Kidney (tissue), 14 donors: ENCODE measurements around the gene CFH. TPM values are rescaled to one million over a fixed set of nuclear protein-coding genes. Genes with fewer than 3 reads are reported as not detected.

Experiments
- DNase-seq, 5 donors: peaks; one replicate each; pipeline ENCODE4 v3.0.0-alpha.2; 2013 to 2020
- FAIRE-seq: peaks from 2 replicates; lab custom pipeline; 2012; peaks lifted over from hg19 to GRCh38; lab: Jason Lieb, UNC
- H3K27ac ChIP-seq, 2 donors: one replicate each; pipeline ENCODE4 v1.7.0; 2013; ENCODE audit warnings: low read depth in 2 of 2, low read length in 2 of 2, inconsistent platforms in 1 of 2
- H3K27me3 ChIP-seq: one replicate; pipeline ENCODE4 v1.7.1; 2013; ENCODE audit warnings: low read length, inconsistent platforms; ENCODE audit not compliant: control insufficient read depth, insufficient read depth
- H3K36me3 ChIP-seq, 3 donors: one replicate each; pipeline versions ENCODE4 v1.7.0 to v1.7.1; 2013; ENCODE audit warnings: low read length in 3 of 3, control low read depth in 1 of 3, inconsistent platforms in 1 of 3; ENCODE audit not compliant: insufficient read depth in 3 of 3, control insufficient read depth in 2 of 3
- H3K4me1 ChIP-seq, 3 donors: one replicate each; pipeline versions ENCODE4 v1.7.0 to v1.7.1; 2013; ENCODE audit warnings: low read length in 3 of 3, inconsistent platforms in 1 of 3, low read depth in 1 of 3; ENCODE audit not compliant: control insufficient read depth in 2 of 3, insufficient read depth in 2 of 3
- H3K4me3 ChIP-seq, 3 donors: one replicate each; pipeline versions ENCODE4 v1.7.0 to v1.8.1; 2013; ENCODE audit warnings: low read length in 3 of 3, control low read depth in 1 of 3, inconsistent platforms in 1 of 3
- H3K9ac ChIP-seq, 3 donors: one replicate each; pipeline versions ENCODE4 v1.7.0 to v1.7.1; 2013; ENCODE audit warnings: low read length in 3 of 3, control low read depth in 1 of 3, inconsistent platforms in 1 of 3
- H3K9me3 ChIP-seq, 3 donors: one replicate each; pipeline versions ENCODE4 v1.7.0 to v1.7.1; 2013; ENCODE audit warnings: low read length in 3 of 3, control low read depth in 1 of 3, inconsistent platforms in 1 of 3; ENCODE audit not compliant: control insufficient read depth in 2 of 3, insufficient read depth in 1 of 3
- CTCF ChIP-seq: IDR thresholded peaks from 3 replicates; pipeline ENCODE4 v1.5.1; 2012; ENCODE audit warnings: mild to moderate bottlenecking, moderate library complexity, borderline replicate concordance; ENCODE audit not compliant: insufficient read depth; ENCODE audit errors: extremely low read depth
- intact Hi-C: fragments of 100-400 bp; cut with DNase I; formaldehyde crosslinking; loops from one replicate; pipeline ENCODE4 v1.11.1; 2022
- polyA plus RNA-seq: library from polyadenylated mRNA; stranded (reverse); fragments of 350-450 nt; fragmentation: Illumina TruSeq; extraction: RNeasy Lipid Tissue Mini Kit (QIAGEN cat#74804); gene quantifications from one replicate; pipeline ENCODE4 v1.2.3, GENCODE V29; 2014; ENCODE audit warnings: low read depth, low replicate concordance; ENCODE audit not compliant: insufficient read depth
- total RNA-seq: library from RNA; stranded (reverse); fragmentation: NEBNext Ultra II Directional; extraction: Animal tissue kit (Norgen Biotek cat#: 25700); gene quantifications from one replicate; pipeline ENCODE4 v1.2.1, GENCODE V29; 2021
- donor health status: control.
- donor health status: control.
- donor health status: control.
- donor health status: control.
- donor health status: control.
- donor health status: DM: yes; HTN: yes; CAD: no.
- donor health status: Normal renal cell carcinoma (clear cell type).

Gene CFH
- total and polyA plus RNA-seq, 2 donors from 2014 or later, result 24.8 to 99.3 TPM

GRCh38 chr1:196733091-196733970 is 81.5 kb downstream of the CFH start:
- Histone ChIP-seq H3K4me1 (no peaks in the 10 kb centered on the region), H3K27me3 (no peaks in the 10 kb centered on the region), H3K9me3 (peaks cover 0 to 5% (median 0%) of the 10 kb centered on the region in 3 donors), H3K4me3 (no peak overlapping the region), H3K27ac (no peak overlapping the region), H3K9ac (no peak overlapping the region), H3K36me3 (no peaks in the 10 kb centered on the region)
- TF ChIP-seq CTCF, result no peak
- no peak for DNase-seq
- intact Hi-C loops, result no loop called here
- no peak for FAIRE-seq

GRCh38 chr1:196734006-196734405 is 82.2 kb downstream of the CFH start:
- Histone ChIP-seq H3K9ac (no peak overlapping the region), H3K4me1 (no peaks in the 10 kb centered on the region), H3K27me3 (no peaks in the 10 kb centered on the region), H3K36me3 (no peaks in the 10 kb centered on the region), H3K4me3 (no peak overlapping the region), H3K9me3 (peaks cover 0 to 9% (median 0%) of the 10 kb centered on the region in 3 donors), H3K27ac (no peak overlapping the region)
- DNase-seq (no peak), FAIRE-seq (no peak)
- intact Hi-C loops, result no loop called here
- no peak for TF ChIP-seq CTCF

- Histone ChIP-seq H3K27me3 (no peaks in the 10 kb centered on the region), H3K9me3 (peaks cover 0 to 9% (median 0%) of the 10 kb centered on the region in 3 donors), H3K4me3 (no peak overlapping the region), H3K36me3 (no peaks in the 10 kb centered on the region), H3K27ac (no peak overlapping the region), H3K9ac (no peak overlapping the region), H3K4me1 (no peaks in the 10 kb centered on the region)
- TF ChIP-seq CTCF, result no peak
- intact Hi-C loops, result no loop called here
- FAIRE-seq, result no peak
- DNase-seq, result no peak
These were observed 82.6 kb downstream of the CFH start for GRCh38 chr1:196734460-196734859.
